Tibial nerve (tissue), 3 donors: ENCODE measurements around the gene PHKB.

Experiments used
- EP300 ChIP-seq, 2 donors: sonication (generic); formaldehyde crosslinking; IDR thresholded peaks; one replicate each; pipeline ENCODE4 v1.6.1; 2017; ENCODE audit warnings: antibody characterized with exemption in 2 of 2, mild to moderate bottlenecking in 1 of 2
- POLR2A ChIP-seq, 2 donors: fragments of 450-650 bp; IDR thresholded peaks; one replicate each; pipeline ENCODE4 v1.6.1; 2017; ENCODE audit warnings: antibody characterized with exemption in 2 of 2, mild to moderate bottlenecking in 2 of 2, moderate library complexity in 2 of 2

DNA sequence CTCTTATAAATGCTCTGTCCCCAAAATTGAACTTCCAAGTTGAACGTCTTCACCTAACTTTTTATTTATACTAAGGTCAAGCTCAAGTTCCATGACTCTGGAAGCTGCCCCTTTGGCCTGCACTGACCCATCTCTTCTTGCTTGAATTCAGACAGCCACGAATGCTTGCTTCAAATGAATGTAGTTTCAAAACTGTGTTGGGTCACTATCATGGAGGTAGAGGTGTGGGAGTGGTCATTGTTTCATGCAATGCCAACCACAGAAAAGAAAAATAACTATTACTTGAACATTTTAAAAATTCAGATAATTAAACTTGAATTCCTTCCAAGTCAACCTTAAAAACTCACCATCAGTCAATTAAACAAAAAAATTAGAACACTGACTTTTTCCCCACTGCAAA lies 2.8 kb upstream of the PHKB start:
- no peak for TF ChIP-seq POLR2A (IDR thresholded peaks at IDR 0.05)
- no peak for TF ChIP-seq EP300 (IDR thresholded peaks at IDR 0.05)
